K562 (cell line): ENCODE results near the gene FGD1. TPM values are rescaled to one million over a fixed set of nuclear protein-coding genes. Genes with fewer than 3 reads are reported as not detected.

ENCODE experiments used
- ATAC-seq: fragments of 200-7000 bp; cut with Tn5 transposase; 3 replicates; pipeline ENCODE4 v1.9.1; 2020; ENCODE audit warnings: moderate library complexity
- BruUV-seq: library from RNA; stranded (reverse); fragments of 400-500 nt; replicated peaks from 2 replicates; lab custom pipeline; 2021; lab: Mats Ljungman, UMichigan
- CTCF ChIA-PET: fragments of 300-600 bp; formaldehyde crosslinking; extraction: SDS; loops from one replicate; lab custom pipeline; 2021; ENCODE audit warnings: low intra/inter-chr PET ratio; lab: Yijun Ruan, JAX
- POLR2A ChIA-PET: fragments of 300-600, 350-650 bp; sonication (Branson Sonifier 250); formaldehyde crosslinking; extraction: SDS; loops from one replicate; lab custom pipeline; 2021; ENCODE audit warnings: antibody characterized with exemption, inconsistent platforms; lab: Yijun Ruan, JAX
- DNase-seq, 4 experiments: peaks; one replicate each; pipeline versions ENCODE4 v3.0.0 to v3.0.0-alpha.2; 2011 to 2018; ENCODE audit warnings: low spot score in 3 of 4, mixed read lengths in 3 of 4; ENCODE audit errors: extremely low read depth in 1 of 4
- FAIRE-seq: peaks from 2 replicates; lab custom pipeline; 2011; peaks lifted over from hg19 to GRCh38; lab: Jason Lieb, UNC
- H2AFZ ChIP-seq: 2 replicates; pipeline ENCODE4 v1.6.0; 2011; ENCODE audit warnings: low read depth, low read length, control low read depth, inconsistent platforms
- H3K27ac ChIP-seq: fragments of 200-600 bp; 3 replicates; pipeline ENCODE4 v1.8.0; 2011; ENCODE audit warnings: low read depth, mild to moderate bottlenecking, control low read depth, inconsistent platforms, low read length, moderate library complexity, mixed read lengths; ENCODE audit errors: extremely low read depth
- H3K27me3 ChIP-seq, 2 experiments: fragments of 300-600 bp in 1 of 2; 2 replicates in 1 of 2; 3 replicates in 1 of 2; pipeline versions ENCODE4 v1.6.0 to v1.8.0; 2011; ENCODE audit warnings: inconsistent platforms in 2 of 2, low read length in 2 of 2, mild to moderate bottlenecking in 1 of 2, mixed read lengths in 1 of 2, moderate library complexity in 1 of 2; ENCODE audit not compliant: control insufficient read depth in 2 of 2, insufficient read depth in 2 of 2
- H3K36me3 ChIP-seq: fragments of 300-600 bp; 3 replicates; pipeline ENCODE4 v1.8.0; 2011; ENCODE audit warnings: mild to moderate bottlenecking, low read length, inconsistent platforms; ENCODE audit not compliant: control insufficient read depth, insufficient read depth
- H3K4me1 ChIP-seq, 2 experiments: fragments of 200-600 bp in 1 of 2; replicated peaks in 1 of 2; 2 replicates in 1 of 2; 3 replicates in 1 of 2; pipeline versions ENCODE4 v1.5.1 to v1.8.0; 2011; ENCODE audit warnings: inconsistent platforms in 2 of 2, low read length in 2 of 2, mild to moderate bottlenecking in 1 of 2, mixed read lengths in 1 of 2, moderate library complexity in 1 of 2; ENCODE audit not compliant: control insufficient read depth in 2 of 2, insufficient read depth in 2 of 2
- H3K4me2 ChIP-seq: 2 replicates; pipeline ENCODE4 v1.6.1; 2011; ENCODE audit warnings: low read length, control low read depth, inconsistent platforms, mixed read lengths; ENCODE audit not compliant: insufficient read depth
- H3K4me3 ChIP-seq: fragments of 200-600 bp; sonication (generic), shearing (Covaris generic); 2 replicates; pipeline ENCODE4 v1.5.1; 2016; ENCODE audit warnings: control low read depth, inconsistent platforms
- H3K79me2 ChIP-seq: fragments of 200-600 bp; 3 replicates; pipeline ENCODE4 v1.8.0; 2011; ENCODE audit warnings: low read length, inconsistent platforms; ENCODE audit not compliant: control insufficient read depth, insufficient read depth
- H3K9ac ChIP-seq, 2 experiments: 2 replicates each; pipeline versions ENCODE4 v1.6.0 to v1.6.1; 2011; ENCODE audit warnings: low read depth in 2 of 2, low read length in 2 of 2, control low read depth in 1 of 2, inconsistent platforms in 1 of 2, mild to moderate bottlenecking in 1 of 2, mixed read lengths in 1 of 2; ENCODE audit not compliant: insufficient read depth in 1 of 2
- H3K9me1 ChIP-seq: one replicate; pipeline ENCODE4 v1.6.0; 2011; ENCODE audit warnings: inconsistent platforms, mild to moderate bottlenecking, low read length, moderate library complexity; ENCODE audit not compliant: control insufficient read depth, insufficient read depth
- H3K9me3 ChIP-seq: replicated peaks from 2 replicates; pipeline ENCODE4 v1.5.1; 2011; ENCODE audit warnings: low read depth, low read length, inconsistent platforms; ENCODE audit not compliant: control insufficient read depth, insufficient read depth
- H4K20me1 ChIP-seq: replicated peaks from 2 replicates; pipeline ENCODE4 v1.6.1; 2011; ENCODE audit warnings: low read length, inconsistent platforms, mixed read lengths; ENCODE audit not compliant: control insufficient read depth, insufficient read depth
- ARID3B ChIP-seq: fragments of 250-450 bp; sonication (Bioruptor Pico); IDR thresholded peaks from 2 replicates; pipeline ENCODE4 v1.4.0; 2020; ENCODE audit warnings: borderline replicate concordance
- CBX5 ChIP-seq: IDR thresholded peaks from 2 replicates; pipeline ENCODE4 v1.6.1; 2014; ENCODE audit warnings: low read depth, borderline replicate concordance
- CEBPG ChIP-seq, 3 experiments: fragments of 200-800 bp in 1 of 3; sonication (Bioruptor generic) in 1 of 3; sonication (generic) in 1 of 3; formaldehyde crosslinking in 1 of 3; IDR thresholded peaks in 2 of 3; conservative IDR thresholded peaks in 1 of 3; 2 replicates each; pipeline versions ENCODE4 v1.6.1 to v1.8.0; 2016 to 2022; ENCODE audit warnings: missing compliant biosample characterization in 2 of 3, missing genetic modification characterization in 2 of 3, mild to moderate bottlenecking in 1 of 3, missing genetic modification reagents in 1 of 3
- CSDE1 ChIP-seq, 2 experiments: fragments of 450-650 bp; IDR thresholded peaks; 2 replicates each; pipeline ENCODE4 v1.6.1; 2016; ENCODE audit warnings: mild to moderate bottlenecking in 1 of 2
- ETV6 ChIP-seq, 3 experiments: fragments of 150-350 bp in 1 of 3; sonication (generic) in 1 of 3; formaldehyde crosslinking in 1 of 3; IDR thresholded peaks; 2 replicates each; pipeline versions ENCODE4 v1.6.1 to v1.8.0; 2014 to 2022; ENCODE audit warnings: borderline replicate concordance in 2 of 3, low read depth in 2 of 3, antibody characterized with exemption in 1 of 3, low read length in 1 of 3, mild to moderate bottlenecking in 1 of 3, missing genetic modification reagents in 1 of 3
- GTF3C2 ChIP-seq: IDR thresholded peaks from 3 replicates; pipeline ENCODE4 v1.6.1; 2011; ENCODE audit warnings: borderline replicate concordance, mild to moderate bottlenecking, moderate library complexity; ENCODE audit not compliant: insufficient read length; ENCODE audit errors: extremely low read depth
- HMGXB4 ChIP-seq: sonication (generic); formaldehyde crosslinking; IDR thresholded peaks from 2 replicates; pipeline ENCODE4 v1.8.1; 2023; ENCODE audit warnings: mild to moderate bottlenecking, missing genetic modification reagents
- KAT7 ChIP-seq: sonication (generic); formaldehyde crosslinking; IDR thresholded peaks from 2 replicates; pipeline ENCODE4 v1.8.0; 2022; ENCODE audit warnings: missing genetic modification reagents, mild to moderate bottlenecking, borderline replicate concordance
- MBD2 ChIP-seq: sonication (generic); IDR thresholded peaks from 2 replicates; pipeline ENCODE4 v1.6.1; 2016; ENCODE audit warnings: low read depth, borderline replicate concordance
- PHF21A ChIP-seq: fragments of 450-650 bp; IDR thresholded peaks from 2 replicates; pipeline ENCODE4 v1.6.1; 2017; ENCODE audit warnings: low read depth, borderline replicate concordance
- SRSF3 ChIP-seq: fragments of 200-400 bp; formaldehyde crosslinking; IDR thresholded peaks from 2 replicates; pipeline ENCODE4 v1.6.1; 2016; ENCODE audit warnings: mild to moderate bottlenecking, low read length, moderate library complexity; ENCODE audit not compliant: insufficient read depth
- TRIM24 ChIP-seq, 2 experiments: fragments of 450-650 bp; IDR thresholded peaks; 2 replicates each; pipeline ENCODE4 v1.6.1; 2016
- TRIM25 ChIP-seq: fragments of 450-650 bp; IDR thresholded peaks from 2 replicates; pipeline ENCODE4 v1.7.0; 2016; ENCODE audit warnings: borderline replicate concordance
- TRIM28 ChIP-seq: fragments of 450-650 bp; IDR thresholded peaks from 2 replicates; pipeline ENCODE4 v1.6.1; 2017
- WGBS: fragments of 100-300 bp; shearing (Covaris generic); methylation state at CpG from one replicate; pipeline ENCODE4 v1.1.6; 2016; ENCODE audit warnings: low coverage, mixed read lengths; ENCODE audit not compliant: insufficient coverage; ENCODE audit errors: missing lambda C conversion rate; 5-methylcytosine and 5-hydroxymethylcytosine counted together
- in situ Hi-C: fragments of 300-500 bp; cut with MboI; formaldehyde crosslinking; loops from 4 replicates; pipeline ENCODE4 v1.15.0; 2018; ENCODE audit warnings: inconsistent platforms, mixed read lengths
- intact Hi-C: fragments of 100-400 bp; cut with micrococcal nuclease; formaldehyde crosslinking; loops from 2 replicates; pipeline ENCODE4 v1.14.2; 2022
- polyA plus RNA-seq, 8 experiments: library from polyadenylated mRNA; depleted of rRNA in 4 of 8; stranded (reverse) in 5 of 8; unstranded in 3 of 8; fragments of >200 nt; fragmentation: Nextera tagmentation in 2 of 8; fragmentation: Illumina TruSeq in 1 of 8; extraction: Ambion mirVana in 2 of 8; extraction: Trizol in 1 of 8; gene quantifications; 2 replicates each; pipeline versions ENCODE4 v1.2.1 to v1.2.3, GENCODE V29; 2011 to 2014; ENCODE audit warnings: inconsistent platforms in 1 of 8, missing spikeins in 1 of 8
- total RNA-seq, 7 experiments: library from RNA; depleted of rRNA in 6 of 7; stranded (reverse); fragments of >200 nt in 6 of 7; fragmentation: Illumina TruSeq in 2 of 7; extraction: Trizol in 2 of 7; gene quantifications; 2 replicates each; pipeline versions ENCODE4 v1.2.1 to v1.2.3, GENCODE V29; 2011 to 2021; ENCODE audit warnings: low replicate concordance in 1 of 7

Gene FGD1
- total and polyA plus RNA-seq, 9 of the 15 experiments (the other 6 are each of a cell fraction or from before 2014, with no cell fraction given): 0.01 to 0.09 (median 0.04) TPM; not detected in 2

- POLR2A ChIA-PET: no interaction called here
- H3K79me2 ChIP-seq: no peaks in the 10 kb centered on the region
- H3K4me2 ChIP-seq: no peak overlapping the region
- no peaks in the 10 kb centered on the region for H3K9me1 ChIP-seq
- DNase-seq (no peak), ATAC-seq (no peak), FAIRE-seq (no peak)
- H3K9me3 ChIP-seq: no peaks in the 10 kb centered on the region
- H3K27ac ChIP-seq: no peak overlapping the region
- WGBS: 0% methylated on average over 2 of the region's 3 CpGs
- no peaks in the 10 kb centered on the region for H3K36me3 ChIP-seq
- no peaks in the 10 kb centered on the region for H3K27me3 ChIP-seq
- H2AFZ ChIP-seq: no peak overlapping the region
- H3K9ac ChIP-seq: no peak overlapping the region
- no peaks in the 10 kb centered on the region for H3K4me1 ChIP-seq
- no TSS peak for BruUV-seq
- CTCF ChIA-PET: no interaction called here
- intact Hi-C loops (no loop called here), in situ Hi-C loops (no loop called here)
- no peaks in the 10 kb centered on the region for H4K20me1 ChIP-seq
- no peak overlapping the region for H3K4me3 ChIP-seq
- TF ChIP-seq TRIM24 (IDR thresholded peaks at IDR 0.05) (no peak), CBX5 (no peak), ETV6 (IDR thresholded peaks at IDR 0.05; ENCODE audit: borderline replicate concordance in 1 of 2, low read depth in 2 of 2, low read length in 1 of 2) (no peak), ETV6 (CRISPR knock-in tag; IDR thresholded peaks at IDR 0.05; ENCODE audit: borderline replicate concordance) (no peak), TRIM28 (no peak), SRSF3 (no peak), ARID3B (no peak), KAT7 (no peak), MBD2 (no peak), PHF21A (no peak), TRIM25 (no peak), CEBPG (CRISPR knock-in tag; IDR thresholded peaks at IDR 0.05) (no peak), CEBPG (tag; conservative IDR thresholded peaks at IDR 0.05 in 1 of 2, IDR thresholded peaks at IDR 0.05 in 1 of 2) (no peak), GTF3C2 (no peak), CSDE1 (IDR thresholded peaks at IDR 0.05) (no peak), HMGXB4 (CRISPR knock-in tag) (no peak)
Observed at GRCh38 chrX:54422168-54422567, 73.9 kb downstream of the FGD1 start.
